ENCODE measurements around the gene ZNF254.
"Not testable (repeated sequence)": the region's sequence is repeated elsewhere in the genome, so short reads cannot be mapped to it uniquely, and the experiment has no call there.

The ZNF254 gene

GRCh38 chr19:24086974-24087595 lies at the start of gene ZNF254:
Gene ZNF254 (plus strand): TSS chr19:24087187. CDS start chr19:24087308, 121 bp downstream.
- DNase-seq (ENCODE audit: low read depth) = peak; percentile 50

- DNase-seq (ENCODE audit: low read depth) = no peak
Observed at GRCh38 chr19:24040621-24041020, 46.4 kb upstream of the ZNF254 start.

GRCh38 chr19:24041326-24041725 lies 45.7 kb upstream of the ZNF254 start:
- not testable (repeated sequence) for DNase-seq (ENCODE audit: low read depth)

- DNase-seq (ENCODE audit: low read depth) = no peak
Observed at GRCh38 chr19:24046550-24046949, 40.4 kb upstream of the ZNF254 start.

- no peak for DNase-seq (ENCODE audit: low read depth)
Observed at GRCh38 chr19:24048261-24048660, 38.7 kb upstream of the ZNF254 start.

- no peak for DNase-seq (ENCODE audit: low read depth)
Observed at GRCh38 chr19:24049537-24049936, 37.5 kb upstream of the ZNF254 start.

GRCh38 chr19:24051516-24051915 lies 35.5 kb upstream of the ZNF254 start:
- no peak for DNase-seq (ENCODE audit: low read depth)

GRCh38 chr19:24052811-24053210 lies 34.2 kb upstream of the ZNF254 start:
- no peak for DNase-seq (ENCODE audit: low read depth)

- no peak for DNase-seq (ENCODE audit: low read depth)
Observed at GRCh38 chr19:24053601-24054000, 33.4 kb upstream of the ZNF254 start.

- DNase-seq (ENCODE audit: low read depth) = no peak
Observed at GRCh38 chr19:24054044-24054935, 32.7 kb upstream of the ZNF254 start.

- no peak for DNase-seq (ENCODE audit: low read depth)
Observed at GRCh38 chr19:24055548-24055947, 31.4 kb upstream of the ZNF254 start.

- DNase-seq (ENCODE audit: low read depth) = no peak
Observed at GRCh38 chr19:24057144-24057543, 29.8 kb upstream of the ZNF254 start.

GRCh38 chr19:24059563-24060295 lies 27.3 kb upstream of the ZNF254 start:
- DNase-seq (ENCODE audit: low read depth) = no peak

GRCh38 chr19:24060687-24061356 lies 26.2 kb upstream of the ZNF254 start:
- DNase-seq (ENCODE audit: low read depth) = no peak

- DNase-seq (ENCODE audit: low read depth) = no peak
Observed at GRCh38 chr19:24062190-24062589, 24.8 kb upstream of the ZNF254 start.

- DNase-seq (ENCODE audit: low read depth) = no peak
Observed at GRCh38 chr19:24063295-24063694, 23.7 kb upstream of the ZNF254 start.

GRCh38 chr19:24064175-24064574 lies 22.8 kb upstream of the ZNF254 start:
- no peak for DNase-seq (ENCODE audit: low read depth)

- no peak for DNase-seq (ENCODE audit: low read depth)
Observed at GRCh38 chr19:24065243-24065642, 21.7 kb upstream of the ZNF254 start.

GRCh38 chr19:24065865-24066604 lies 21.0 kb upstream of the ZNF254 start:
- no peak for DNase-seq (ENCODE audit: low read depth)

GRCh38 chr19:24069905-24070657 lies 16.9 kb upstream of the ZNF254 start:
- DNase-seq (ENCODE audit: low read depth) = no peak

- DNase-seq (ENCODE audit: low read depth) = no peak
Observed at GRCh38 chr19:24071078-24071477, 15.9 kb upstream of the ZNF254 start.

All from T-helper 22 cell (primary cell).